Measurements from ENCODE around the gene SMURF1. TPM values are rescaled to one million over a fixed set of nuclear protein-coding genes. Genes with fewer than 3 reads are reported as not detected.

SMURF1 gene
- total RNA-seq, 6 experiments from 2014 or later, result 8.8 to 14.1 (median 10.9) TPM

GRCh38 chr7:99146979-99147378, 3.1 kb upstream of the SMURF1 start:
- Histone ChIP-seq H3K36me3 (no peaks in the 10 kb centered on the region), H3K4me3 (no peak overlapping the region), H3K4me1 (no peaks in the 10 kb centered on the region), H3K9me3 (no peaks in the 10 kb centered on the region), H3K27ac (no peak overlapping the region), H3K27me3 (no peaks in the 10 kb centered on the region)
- DNase-seq, result no peak
- WGBS (ENCODE audit: insufficient coverage, low coverage, low lambda C conversion rate, missing lambda C conversion rate), result 70% methylated on average over 4 of the region's 4 CpGs
- no peak for ATAC-seq
- no peak for TF ChIP-seq POLR2A (IDR thresholded peaks at IDR 0.05)
- TF ChIP-seq CTCF (IDR thresholded peaks at IDR 0.05), result no peak
- intact Hi-C loops (cut with DNase I), result no loop called here

GRCh38 chr7:99143521-99143852, 421 bp downstream of the SMURF1 start:
- peak overlapping the region; percentile 90 to 97 (median 91) for H3K4me3 ChIP-seq
- no peak for TF ChIP-seq CTCF (IDR thresholded peaks at IDR 0.05)
- no peak for TF ChIP-seq POLR2A (IDR thresholded peaks at IDR 0.05)
- DNase-seq (no peak), ATAC-seq (no peak)
- 1% methylated on average over 12 of the region's 46 CpGs for WGBS (ENCODE audit: insufficient coverage, low coverage, low lambda C conversion rate, missing lambda C conversion rate)
- no peaks in the 10 kb centered on the region for H3K27me3 ChIP-seq
- no peaks in the 10 kb centered on the region for H3K36me3 ChIP-seq
- H3K27ac ChIP-seq, result peak overlapping the region; percentile 86 to 95 (median 88)
- peaks cover 0 to 25% (median 7%) of the 10 kb centered on the region in 4 donors for H3K4me1 ChIP-seq
- no peaks in the 10 kb centered on the region for H3K9me3 ChIP-seq
- intact Hi-C loops (cut with DNase I), result no loop called here

- H3K36me3 ChIP-seq, result no peaks in the 10 kb centered on the region
- H3K27me3 ChIP-seq, result no peaks in the 10 kb centered on the region
- DNase-seq (peak; percentile 94 to 95 (median 94)), ATAC-seq (peak; percentile 79 to 86 (median 82))
- peak overlapping the region; percentile 90 to 97 (median 91) for H3K4me3 ChIP-seq
- 9% methylated on average over 30 of the region's 33 CpGs for WGBS (ENCODE audit: insufficient coverage, low coverage, low lambda C conversion rate, missing lambda C conversion rate)
- no peaks in the 10 kb centered on the region for H3K9me3 ChIP-seq
- peaks cover 0 to 30% (median 9%) of the 10 kb centered on the region in 4 donors for H3K4me1 ChIP-seq
- H3K27ac ChIP-seq, result peak overlapping the region in 2 of 3 donors; percentile 86 to 95
- intact Hi-C loops (cut with DNase I), result no loop called here
- TF ChIP-seq POLR2A (IDR thresholded peaks at IDR 0.05), result no peak
- no peak for TF ChIP-seq CTCF (IDR thresholded peaks at IDR 0.05)
These were observed 984 bp downstream of the SMURF1 start for GRCh38 chr7:99142727-99143520.

GRCh38 chr7:99141841-99142726, 1.8 kb downstream of the SMURF1 start:
- peak; percentile 46 to 60 (median 56) for ATAC-seq
- intact Hi-C loops (cut with DNase I), result no loop called here
- no peak for TF ChIP-seq POLR2A (IDR thresholded peaks at IDR 0.05)
- TF ChIP-seq CTCF (IDR thresholded peaks at IDR 0.05), result no peak
- Histone ChIP-seq H3K9me3 (no peaks in the 10 kb centered on the region), H3K27me3 (no peaks in the 10 kb centered on the region), H3K4me3 (peak overlapping the region; percentile 38 to 97 (median 90)), H3K36me3 (no peaks in the 10 kb centered on the region), H3K4me1 (peaks cover 0 to 30% (median 9%) of the 10 kb centered on the region in 4 donors), H3K27ac (peak overlapping the region; percentile 66 to 75 (median 71))
- WGBS (ENCODE audit: insufficient coverage, low coverage, low lambda C conversion rate, missing lambda C conversion rate), result 10% methylated on average over 27 of the region's 27 CpGs
- DNase-seq, result peak; percentile 60 to 66 (median 61)
